HepG2 (cell line): ENCODE measurements around the gene MYL9. TPM values are rescaled to one million over a fixed set of nuclear protein-coding genes. Genes with fewer than 3 reads are reported as not detected.
A peak's percentile ranks its signal among the peaks of the same experiment; 100 is the strongest.

ENCODE experiments used
- ATAC-seq: fragments of 200-7000 bp; cut with Tn5 transposase; 3 replicates; pipeline ENCODE4 v1.9.1; 2020; ENCODE audit warnings: mild to moderate bottlenecking, moderate library complexity
- BruUV-seq: library from RNA; stranded (reverse); fragments of 400-500 nt; replicated peaks from 2 replicates; lab custom pipeline; 2021; lab: Mats Ljungman, UMichigan
- CTCF ChIA-PET: fragments of 300-600 bp; formaldehyde crosslinking; extraction: SDS; loops from one replicate; lab custom pipeline; 2021; ENCODE audit warnings: low total read pairs, inconsistent platforms, low intra/inter-chr PET ratio; lab: Yijun Ruan, JAX
- POLR2A ChIA-PET: fragments of 350-600 bp; sonication (Branson Sonifier 250); formaldehyde crosslinking; loops from one replicate; lab custom pipeline; 2020; ENCODE audit warnings: antibody characterized with exemption, inconsistent platforms; lab: Yijun Ruan, JAX
- DNase-seq: peaks from one replicate; pipeline ENCODE4 v3.0.0-alpha.2; 2015; ENCODE audit warnings: low spot score
- FAIRE-seq: peaks from 3 replicates; lab custom pipeline; 2011; peaks lifted over from hg19 to GRCh38; lab: Jason Lieb, UNC
- H2AFZ ChIP-seq: one replicate; pipeline ENCODE4 v1.6.1; 2011; ENCODE audit warnings: low read length, inconsistent platforms
- H3K27ac ChIP-seq: fragments of 300-600 bp; 3 replicates; pipeline ENCODE4 v1.8.0; 2011; ENCODE audit warnings: mixed run types, mild to moderate bottlenecking, mixed read lengths, low read length, inconsistent platforms; ENCODE audit not compliant: insufficient read depth; ENCODE audit errors: extremely low read length
- H3K27me3 ChIP-seq, 2 experiments: fragments of 200-600 bp in 1 of 2; 2 replicates in 1 of 2; 3 replicates in 1 of 2; pipeline versions ENCODE4 v1.6.0 to v1.8.0; 2011; ENCODE audit warnings: low read length in 2 of 2, mild to moderate bottlenecking in 2 of 2, moderate library complexity in 2 of 2, inconsistent platforms in 1 of 2; ENCODE audit not compliant: insufficient read depth in 2 of 2, control insufficient read depth in 1 of 2
- H3K36me3 ChIP-seq, 2 experiments: fragments of 200-600 bp in 1 of 2; replicated peaks in 1 of 2; 2 replicates in 1 of 2; 3 replicates in 1 of 2; pipeline versions ENCODE4 v1.5.1 to v1.8.0; 2011; ENCODE audit warnings: low read length in 2 of 2, inconsistent platforms in 1 of 2; ENCODE audit not compliant: insufficient read depth in 2 of 2, control insufficient read depth in 1 of 2
- H3K4me1 ChIP-seq: 2 replicates; pipeline ENCODE4 v1.5.1; 2012; ENCODE audit warnings: low read length, inconsistent platforms; ENCODE audit not compliant: insufficient read depth
- H3K4me2 ChIP-seq: 2 replicates; pipeline ENCODE4 v1.6.0; 2011; ENCODE audit warnings: low read depth, low read length, inconsistent platforms
- H3K4me3 ChIP-seq, 3 experiments: fragments of 200-600 bp in 1 of 3; sonication (generic), shearing (Covaris generic) in 1 of 3; replicated peaks in 1 of 3; 2 replicates each; pipeline ENCODE4 v1.5.1; 2011 to 2016; ENCODE audit warnings: low read length in 3 of 3, inconsistent platforms in 2 of 3, low read depth in 2 of 3, mild to moderate bottlenecking in 2 of 3, control low read depth in 1 of 3, mixed read lengths in 1 of 3; ENCODE audit not compliant: insufficient read depth in 1 of 3
- H3K79me2 ChIP-seq: one replicate; pipeline ENCODE4 v1.6.1; 2011; ENCODE audit warnings: low read length, inconsistent platforms; ENCODE audit not compliant: insufficient read depth
- H3K9ac ChIP-seq: 2 replicates; pipeline ENCODE4 v1.6.0; 2011; ENCODE audit warnings: mild to moderate bottlenecking, low read depth, low read length, inconsistent platforms; ENCODE audit not compliant: insufficient read depth
- H3K9me3 ChIP-seq: 2 replicates; pipeline ENCODE4 v1.5.1; 2012; ENCODE audit warnings: mild to moderate bottlenecking, low read length
- H4K20me1 ChIP-seq: 2 replicates; pipeline ENCODE4 v1.6.0; 2011; ENCODE audit warnings: inconsistent platforms, mild to moderate bottlenecking, low read length, moderate library complexity; ENCODE audit not compliant: insufficient read depth
- ARNTL ChIP-seq: sonication (generic); formaldehyde crosslinking; IDR thresholded peaks from 2 replicates; pipeline ENCODE4 v1.4.0; 2020; ENCODE audit warnings: mild to moderate bottlenecking, missing genetic modification reagents
- ELF4 ChIP-seq: sonication (generic); formaldehyde crosslinking; IDR thresholded peaks from 2 replicates; pipeline ENCODE4 v1.5.0; 2020; ENCODE audit warnings: missing genetic modification reagents, mild to moderate bottlenecking, moderate library complexity, borderline replicate concordance
- NCOA5 ChIP-seq: sonication (generic); formaldehyde crosslinking; IDR thresholded peaks from 2 replicates; pipeline ENCODE4 v1.4.0; 2020; ENCODE audit warnings: missing genetic modification reagents
- NFIC ChIP-seq: IDR thresholded peaks from 2 replicates; pipeline ENCODE4 v1.6.1; 2012; ENCODE audit warnings: mild to moderate bottlenecking, low read length, inconsistent platforms
- PAF1 ChIP-seq: IDR thresholded peaks from 2 replicates; pipeline ENCODE4 v1.6.1; 2016; ENCODE audit warnings: missing genetic modification reagents, missing compliant biosample characterization
- PAWR ChIP-seq: sonication (generic); formaldehyde crosslinking; IDR thresholded peaks from 2 replicates; pipeline ENCODE4 v1.4.0; 2020; ENCODE audit warnings: missing genetic modification reagents, mild to moderate bottlenecking, borderline replicate concordance
- RFX5 ChIP-seq: IDR thresholded peaks from 2 replicates; pipeline ENCODE4 v1.6.1; 2011; ENCODE audit warnings: low read depth, low read length, improper control_type of control experiment
- SIN3A ChIP-seq: IDR thresholded peaks from 2 replicates; pipeline ENCODE4 v1.6.1; 2011; ENCODE audit warnings: low read depth, mild to moderate bottlenecking, control low read depth, low read length, borderline replicate concordance
- SNAPC4 ChIP-seq: sonication (generic); formaldehyde crosslinking; IDR thresholded peaks from 2 replicates; pipeline ENCODE4 v1.4.0; 2020; ENCODE audit warnings: mild to moderate bottlenecking, missing genetic modification reagents
- ZNF264 ChIP-seq: sonication (generic); formaldehyde crosslinking; IDR thresholded peaks from 2 replicates; pipeline ENCODE4 v1.4.0; 2020; ENCODE audit warnings: missing genetic modification reagents
- ZNF3 ChIP-seq: IDR thresholded peaks from 2 replicates; pipeline ENCODE4 v1.7.0; 2017; ENCODE audit warnings: inconsistent platforms
- ZNF766 ChIP-seq: sonication (generic); formaldehyde crosslinking; IDR thresholded peaks from 2 replicates; pipeline ENCODE4 v1.5.0; 2020; ENCODE audit warnings: missing genetic modification reagents, borderline replicate concordance
- WGBS: methylation state at CpG from one replicate; pipeline ENCODE4 v1.1.6; 2017; ENCODE audit warnings: low lambda C conversion rate; 5-methylcytosine and 5-hydroxymethylcytosine counted together
- in situ Hi-C: cut with HindIII; loops from 2 replicates; pipeline ENCODE4 v1.10.0; 2017; ENCODE audit warnings: low pct_unique_long_range_greater_than_20kb; ENCODE audit not compliant: extremely low pct_ligation_motif_present
- intact Hi-C: fragments of 100-400 bp; cut with micrococcal nuclease; formaldehyde crosslinking; loops from one replicate; pipeline ENCODE4 v1.10.0; 2022; ENCODE audit not compliant: unreplicated experiment
- polyA plus RNA-seq, 8 experiments: library from polyadenylated mRNA; depleted of rRNA in 3 of 8; stranded (reverse) in 7 of 8; unstranded in 1 of 8; fragments of >200 nt; fragmentation: Illumina TruSeq in 4 of 8; extraction: Trizol in 4 of 8; gene quantifications; 2 replicates each; pipeline versions ENCODE4 v1.2.1 to v1.2.3, GENCODE V29; 2011 to 2016; ENCODE audit warnings: low read depth in 4 of 8, missing spikeins in 1 of 8, mixed read lengths in 1 of 8; ENCODE audit not compliant: insufficient read depth in 1 of 8
- total RNA-seq, 5 experiments: library from RNA; depleted of rRNA; stranded (reverse); fragments of >200 nt; fragmentation: Illumina TruSeq; extraction: Trizol; gene quantifications; 2 replicates each; pipeline ENCODE4 v1.2.3, GENCODE V29; 2016; ENCODE audit warnings: low read depth in 1 of 5

The MYL9 gene
- total and polyA plus RNA-seq, 2 of the 13 experiments (the other 11 are each of a cell fraction or from before 2014, with no cell fraction given), result 0.87 to 2.2 TPM

- TF ChIP-seq RFX5 (no peak), PAF1 (no peak), ZNF766 (CRISPR knock-in tag) (no peak), ELF4 (CRISPR knock-in tag) (no peak), SNAPC4 (no peak)
- TF ChIP-seq, all 625 proteins: peak for 8
These were observed 35.1 kb upstream of the MYL9 start (continued) for GRCh38 chr20:36506253-36506652.

GRCh38 chr20:36507746-36508145 lies 33.6 kb upstream of the MYL9 start:
- no TSS peak for BruUV-seq
- intact Hi-C loops (no loop called here), in situ Hi-C loops (no loop called here)
- Histone ChIP-seq H3K36me3 (peaks cover 19 to 56% of the 10 kb centered on the region in 2 experiments), H3K4me2 (no peak overlapping the region), H3K79me2 (no peaks in the 10 kb centered on the region), H3K27ac (no peak overlapping the region), H3K4me1 (no peaks in the 10 kb centered on the region), H4K20me1 (peaks cover 3% of the 10 kb centered on the region; the same call in 1 of the 2 replicates), H3K4me3 (no peak overlapping the region), H3K9ac (no peak overlapping the region), H3K27me3 (no peaks in the 10 kb centered on the region), H2AFZ (no peak overlapping the region), H3K9me3 (no peaks in the 10 kb centered on the region)
- 98% methylated on average over 6 of the region's 6 CpGs for WGBS
- DNase-seq (no peak), FAIRE-seq (no peak), ATAC-seq (no peak)
- ChIA-PET POLR2A (no interaction called here), CTCF (interaction anchor here (1.4 kb wide), 1 partner anchor 247 kb away, joined by 3 read pairs; no protein-coding TSS in a partner anchor)
- TF ChIP-seq ZNF766 (CRISPR knock-in tag) (no peak), NFIC (no peak), ZNF3 (CRISPR knock-in tag) (no peak), NCOA5 (CRISPR knock-in tag) (no peak), SIN3A (no peak), PAWR (CRISPR knock-in tag) (0 out of 2 replicates have a peak, but pooled peaks have one; percentile 35), ZNF264 (CRISPR knock-in tag) (no peak), ARNTL (CRISPR knock-in tag) (no peak)
